ENCODE data around the gene KCNQ5. TPM values are rescaled to one million over a fixed set of nuclear protein-coding genes. Genes with fewer than 3 reads are reported as not detected.

The KCNQ5 gene
- total RNA-seq, 1 experiment from 2014 or later: 17.8 TPM

DNA sequence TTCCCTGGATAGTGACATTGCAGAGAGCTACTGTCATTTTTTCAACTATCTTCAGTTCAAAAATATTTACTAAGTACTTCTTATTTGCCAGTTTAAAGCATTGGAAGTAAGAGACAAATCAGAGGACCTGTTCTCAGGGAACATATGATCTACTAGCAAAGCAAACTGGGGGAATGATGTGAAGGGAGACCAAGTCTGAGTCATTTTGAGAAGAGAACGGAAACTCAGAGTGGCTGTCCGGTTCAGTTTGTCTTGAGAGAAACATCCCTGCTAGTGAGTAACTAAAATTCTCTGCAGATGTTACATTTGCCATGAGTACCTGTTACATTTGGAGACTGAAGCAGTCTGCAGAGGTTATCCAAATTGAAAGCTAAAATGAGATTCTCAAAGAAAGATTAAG is 118.3 kb downstream of the KCNQ5 start:
- ChIA-PET POLR2A (ENCODE audit: low non-redundant PET) (no interaction called here), CTCF (no interaction called here)
- TF ChIP-seq EZH2 (IDR thresholded peaks at IDR 0.05; ENCODE audit: borderline replicate concordance, low read depth, low read length, poor library complexity, severe bottlenecking): no peak
- TF ChIP-seq, protein P1, sequence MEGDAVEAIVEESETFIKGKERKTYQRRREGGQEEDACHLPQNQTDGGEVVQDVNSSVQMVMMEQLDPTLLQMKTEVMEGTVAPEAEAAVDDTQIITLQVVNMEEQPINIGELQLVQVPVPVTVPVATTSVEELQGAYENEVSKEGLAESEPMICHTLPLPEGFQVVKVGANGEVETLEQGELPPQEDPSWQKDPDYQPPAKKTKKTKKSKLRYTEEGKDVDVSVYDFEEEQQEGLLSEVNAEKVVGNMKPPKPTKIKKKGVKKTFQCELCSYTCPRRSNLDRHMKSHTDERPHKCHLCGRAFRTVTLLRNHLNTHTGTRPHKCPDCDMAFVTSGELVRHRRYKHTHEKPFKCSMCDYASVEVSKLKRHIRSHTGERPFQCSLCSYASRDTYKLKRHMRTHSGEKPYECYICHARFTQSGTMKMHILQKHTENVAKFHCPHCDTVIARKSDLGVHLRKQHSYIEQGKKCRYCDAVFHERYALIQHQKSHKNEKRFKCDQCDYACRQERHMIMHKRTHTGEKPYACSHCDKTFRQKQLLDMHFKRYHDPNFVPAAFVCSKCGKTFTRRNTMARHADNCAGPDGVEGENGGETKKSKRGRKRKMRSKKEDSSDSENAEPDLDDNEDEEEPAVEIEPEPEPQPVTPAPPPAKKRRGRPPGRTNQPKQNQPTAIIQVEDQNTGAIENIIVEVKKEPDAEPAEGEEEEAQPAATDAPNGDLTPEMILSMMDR (conservative IDR thresholded peaks at IDR 0.05; ENCODE audit: low read depth, low read length): no peak
- DNase-seq (ENCODE audit: low spot score): no peak
- Histone ChIP-seq H3K4me3 (ENCODE audit: low read depth, low read length, poor library complexity, severe bottlenecking) (no peak overlapping the region), H3K9me3 (ENCODE audit: low read depth, low read length, poor library complexity, severe bottlenecking) (no peaks in the 10 kb centered on the region), H3K27ac (ENCODE audit: low read depth, low read length, poor library complexity, severe bottlenecking) (no peak overlapping the region), H3K27me3 (replicated peaks; ENCODE audit: insufficient read depth, low read depth, low read length, poor library complexity) (no peaks in the 10 kb centered on the region), H3K4me1 (ENCODE audit: insufficient read depth, low read length, poor library complexity, severe bottlenecking) (no peaks in the 10 kb centered on the region), H3K36me3 (ENCODE audit: insufficient read depth, low read length, poor library complexity, severe bottlenecking) (no peaks in the 10 kb centered on the region)
- BruUV-seq (replicated peaks): no TSS peak
- intact Hi-C loops (cut with micrococcal nuclease; ENCODE audit: unreplicated experiment): no loop called here

DNA sequence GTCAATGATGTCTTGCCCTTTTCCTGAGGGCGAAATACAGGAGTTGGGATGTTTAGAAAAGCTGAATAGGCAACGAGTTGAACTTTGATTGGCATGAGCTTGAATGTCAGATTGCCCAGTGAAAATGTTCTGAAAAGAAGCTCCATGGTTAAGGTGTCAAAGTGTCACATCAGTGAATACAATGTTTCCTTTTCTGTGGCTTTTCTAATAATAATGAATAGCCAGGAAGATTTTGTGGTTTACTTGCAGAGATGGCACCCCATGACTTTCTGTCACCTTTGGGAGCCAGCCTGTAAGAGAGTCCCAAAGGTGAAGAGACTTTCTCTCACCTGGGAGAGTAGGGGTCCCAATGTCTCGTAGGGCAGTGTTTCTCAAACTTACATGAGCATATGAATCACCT is 119.2 kb downstream of the KCNQ5 start:
- no TSS peak for BruUV-seq (replicated peaks)
- POLR2A ChIA-PET (ENCODE audit: low non-redundant PET): no interaction called here
- CTCF ChIA-PET: no interaction called here
- no peak overlapping the region for H3K4me3 ChIP-seq (ENCODE audit: low read depth, low read length, poor library complexity, severe bottlenecking)
- TF ChIP-seq, protein P1 (conservative IDR thresholded peaks at IDR 0.05; ENCODE audit: low read depth, low read length): no peak
- TF ChIP-seq EZH2 (IDR thresholded peaks at IDR 0.05; ENCODE audit: borderline replicate concordance, low read depth, low read length, poor library complexity, severe bottlenecking): no peak
- no peaks in the 10 kb centered on the region for H3K9me3 ChIP-seq (ENCODE audit: low read depth, low read length, poor library complexity, severe bottlenecking)
- no peak for DNase-seq (ENCODE audit: low spot score)
- H3K27ac ChIP-seq (ENCODE audit: low read depth, low read length, poor library complexity, severe bottlenecking): no peak overlapping the region
- intact Hi-C loops (cut with micrococcal nuclease; ENCODE audit: unreplicated experiment): no loop called here
- no peaks in the 10 kb centered on the region for H3K36me3 ChIP-seq (ENCODE audit: insufficient read depth, low read length, poor library complexity, severe bottlenecking)
- no peaks in the 10 kb centered on the region for H3K4me1 ChIP-seq (ENCODE audit: insufficient read depth, low read length, poor library complexity, severe bottlenecking)
- H3K27me3 ChIP-seq (replicated peaks; ENCODE audit: insufficient read depth, low read depth, low read length, poor library complexity): no peaks in the 10 kb centered on the region

DNA sequence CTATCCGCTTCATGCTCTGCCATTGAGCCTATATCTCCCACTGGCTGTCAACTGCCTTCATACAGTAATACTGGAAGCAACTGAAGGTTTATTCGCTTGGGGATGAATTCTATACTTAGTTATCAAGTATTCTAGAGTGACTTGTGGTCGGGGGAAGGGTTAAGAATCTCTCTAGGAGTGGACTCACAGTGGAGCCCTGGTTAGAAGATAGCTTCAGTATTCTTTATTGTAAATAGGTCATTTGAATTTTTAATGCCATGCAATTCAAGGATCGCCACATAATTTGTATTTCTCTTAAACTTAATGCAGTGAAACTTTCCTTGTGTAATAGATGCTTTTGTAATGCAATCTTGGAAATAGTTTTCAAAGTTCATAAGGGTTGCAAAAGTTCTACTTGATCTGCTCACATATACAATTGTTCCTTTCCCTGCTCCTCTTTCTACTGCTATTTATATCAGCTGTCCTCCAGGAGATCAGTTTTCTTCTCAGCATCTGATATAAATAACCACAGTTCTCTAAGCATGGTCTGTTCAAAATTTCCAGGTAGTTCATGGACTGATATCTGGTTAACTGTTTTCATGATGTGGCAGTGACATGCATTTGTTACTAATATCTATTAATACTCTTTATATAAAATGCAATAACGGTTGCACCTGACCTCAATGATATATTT is 120.3 kb downstream of the KCNQ5 start:
- no peaks in the 10 kb centered on the region for H3K36me3 ChIP-seq (ENCODE audit: insufficient read depth, low read length, poor library complexity, severe bottlenecking)

More for the DNA sequence above, 120.3 kb downstream of the KCNQ5 start:
- TF ChIP-seq EZH2 (IDR thresholded peaks at IDR 0.05; ENCODE audit: borderline replicate concordance, low read depth, low read length, poor library complexity, severe bottlenecking): no peak
- TF ChIP-seq, protein P1 (conservative IDR thresholded peaks at IDR 0.05; ENCODE audit: low read depth, low read length): no peak
- intact Hi-C loops (cut with micrococcal nuclease; ENCODE audit: unreplicated experiment): no loop called here
- H3K4me3 ChIP-seq (ENCODE audit: low read depth, low read length, poor library complexity, severe bottlenecking): no peak overlapping the region
- no peak overlapping the region for H3K27ac ChIP-seq (ENCODE audit: low read depth, low read length, poor library complexity, severe bottlenecking)
- no peaks in the 10 kb centered on the region for H3K9me3 ChIP-seq (ENCODE audit: low read depth, low read length, poor library complexity, severe bottlenecking)
- DNase-seq (ENCODE audit: low spot score): no peak
- CTCF ChIA-PET: no interaction called here
- no peaks in the 10 kb centered on the region for H3K4me1 ChIP-seq (ENCODE audit: insufficient read depth, low read length, poor library complexity, severe bottlenecking)
- POLR2A ChIA-PET (ENCODE audit: low non-redundant PET): interaction anchor here (0.6 kb wide), 1 partner anchor 750 kb away, joined by 4 read pairs; no protein-coding TSS in a partner anchor
- H3K27me3 ChIP-seq (replicated peaks; ENCODE audit: insufficient read depth, low read depth, low read length, poor library complexity): no peaks in the 10 kb centered on the region
- no TSS peak for BruUV-seq (replicated peaks)
